IMR-90 (cell line): ENCODE data around the gene INKA1.

Source experiments
- SMC3 ChIP-seq: fragments of 150-350 bp; IDR thresholded peaks from 2 replicates; pipeline ENCODE4 v1.6.1; 2016; ENCODE audit warnings: low read depth, mild to moderate bottlenecking, antibody characterized with exemption, low read length, moderate library complexity
- TF ChIP-seq, protein P1 (sequence below): conservative IDR thresholded peaks from 2 replicates; pipeline ENCODE4 v1.5.1; 2012; ENCODE audit warnings: mild to moderate bottlenecking, low read depth, low read length, improper control_type of control experiment

DNA sequence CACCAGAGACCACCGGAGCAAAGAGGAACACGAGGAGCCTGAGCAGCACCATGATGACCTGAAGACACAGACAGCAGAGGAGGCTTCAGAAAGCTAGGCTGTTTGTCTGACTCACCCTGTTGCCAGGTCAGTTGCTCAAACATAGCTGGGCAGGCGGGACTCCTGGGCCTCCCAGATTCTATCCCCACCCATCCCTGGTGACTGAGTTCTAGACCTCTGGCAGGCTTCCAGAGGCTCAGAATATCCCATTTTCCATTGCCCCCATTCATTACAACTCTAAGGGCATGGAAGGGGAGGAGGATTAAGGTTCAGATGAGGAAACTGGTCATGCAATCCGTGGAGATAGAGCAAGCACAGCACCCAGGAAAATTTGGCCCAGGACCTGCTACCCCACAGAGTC lies 3.3 kb upstream of the INKA1 start, which contains the start of gene CDHR4:
- TF ChIP-seq, protein P1, sequence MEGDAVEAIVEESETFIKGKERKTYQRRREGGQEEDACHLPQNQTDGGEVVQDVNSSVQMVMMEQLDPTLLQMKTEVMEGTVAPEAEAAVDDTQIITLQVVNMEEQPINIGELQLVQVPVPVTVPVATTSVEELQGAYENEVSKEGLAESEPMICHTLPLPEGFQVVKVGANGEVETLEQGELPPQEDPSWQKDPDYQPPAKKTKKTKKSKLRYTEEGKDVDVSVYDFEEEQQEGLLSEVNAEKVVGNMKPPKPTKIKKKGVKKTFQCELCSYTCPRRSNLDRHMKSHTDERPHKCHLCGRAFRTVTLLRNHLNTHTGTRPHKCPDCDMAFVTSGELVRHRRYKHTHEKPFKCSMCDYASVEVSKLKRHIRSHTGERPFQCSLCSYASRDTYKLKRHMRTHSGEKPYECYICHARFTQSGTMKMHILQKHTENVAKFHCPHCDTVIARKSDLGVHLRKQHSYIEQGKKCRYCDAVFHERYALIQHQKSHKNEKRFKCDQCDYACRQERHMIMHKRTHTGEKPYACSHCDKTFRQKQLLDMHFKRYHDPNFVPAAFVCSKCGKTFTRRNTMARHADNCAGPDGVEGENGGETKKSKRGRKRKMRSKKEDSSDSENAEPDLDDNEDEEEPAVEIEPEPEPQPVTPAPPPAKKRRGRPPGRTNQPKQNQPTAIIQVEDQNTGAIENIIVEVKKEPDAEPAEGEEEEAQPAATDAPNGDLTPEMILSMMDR, result no peak
- TF ChIP-seq SMC3, result no peak
